ENCODE measurements around the gene SMC5. TPM values are rescaled to one million over a fixed set of nuclear protein-coding genes. Genes with fewer than 3 reads are reported as not detected.
"Not testable (repeated sequence)": the region's sequence is repeated elsewhere in the genome, so short reads cannot be mapped to it uniquely, and the experiment has no call there.

SMC5 gene
- polyA plus RNA-seq, 1 donor, result 30.0 TPM

GRCh38 chr9:70367305-70367930 is 108.6 kb downstream of the SMC5 start:
- no peak for DNase-seq

GRCh38 chr9:70374962-70375618 is 116.3 kb downstream of the SMC5 start:
- no peak for DNase-seq

GRCh38 chr9:70382046-70382708 is 123.4 kb downstream of the SMC5 start:
- no peak for DNase-seq

- no peak for DNase-seq
These were observed 124.2 kb downstream of the SMC5 start for GRCh38 chr9:70382709-70383605.

GRCh38 chr9:70385426-70385825 is 126.6 kb downstream of the SMC5 start:
- no peak for DNase-seq

- DNase-seq, result no peak
These were observed 128.9 kb downstream of the SMC5 start for GRCh38 chr9:70387663-70388062.

- no peak for DNase-seq
These were observed 130.4 kb downstream of the SMC5 start for GRCh38 chr9:70389188-70389587.

- DNase-seq, result no peak
These were observed 131.0 kb downstream of the SMC5 start for GRCh38 chr9:70389621-70390266.

GRCh38 chr9:70390933-70391341 is 132.2 kb downstream of the SMC5 start:
- no peak for DNase-seq

GRCh38 chr9:70392189-70392588 is 133.4 kb downstream of the SMC5 start:
- DNase-seq, result no peak

GRCh38 chr9:70392850-70393249 is 134.1 kb downstream of the SMC5 start:
- no peak for DNase-seq

- no peak for DNase-seq
These were observed 136.9 kb downstream of the SMC5 start for GRCh38 chr9:70395652-70396051.

GRCh38 chr9:70398145-70398556 is 139.4 kb downstream of the SMC5 start:
- no peak for DNase-seq

- no peak for DNase-seq
These were observed 140.4 kb downstream of the SMC5 start for GRCh38 chr9:70399141-70399540.

GRCh38 chr9:70400107-70400892 is 141.5 kb downstream of the SMC5 start:
- no peak for DNase-seq

GRCh38 chr9:70401241-70401640 is 142.5 kb downstream of the SMC5 start:
- not testable (repeated sequence) for DNase-seq

- DNase-seq, result no peak
These were observed 143.4 kb downstream of the SMC5 start for GRCh38 chr9:70402213-70402612.

- no peak for DNase-seq
These were observed 144.4 kb downstream of the SMC5 start for GRCh38 chr9:70403166-70403565.

GRCh38 chr9:70403618-70404025 is 144.8 kb downstream of the SMC5 start:
- no peak for DNase-seq

- no peak for DNase-seq
These were observed 145.5 kb downstream of the SMC5 start for GRCh38 chr9:70404261-70404660.

Data from hindlimb muscle (tissue), 1 donor.